GM23248 (cell line): ENCODE data around the gene FMO3.

ENCODE experiments used
- EZH2 ChIP-seq: fragments of 200-600 bp; sonication (generic); IDR thresholded peaks from 2 replicates; pipeline ENCODE4 v1.6.1; 2018; ENCODE audit warnings: antibody characterized with exemption, mild to moderate bottlenecking; ENCODE audit not compliant: insufficient read depth, poor library complexity, severe bottlenecking
- EZH2phosphoT487 ChIP-seq: fragments of 200-600 bp; sonication (generic); IDR thresholded peaks from 2 replicates; pipeline ENCODE4 v1.6.1; 2018; ENCODE audit warnings: antibody characterized with exemption, moderate library complexity, mild to moderate bottlenecking, low read depth; ENCODE audit not compliant: insufficient read depth

DNA sequence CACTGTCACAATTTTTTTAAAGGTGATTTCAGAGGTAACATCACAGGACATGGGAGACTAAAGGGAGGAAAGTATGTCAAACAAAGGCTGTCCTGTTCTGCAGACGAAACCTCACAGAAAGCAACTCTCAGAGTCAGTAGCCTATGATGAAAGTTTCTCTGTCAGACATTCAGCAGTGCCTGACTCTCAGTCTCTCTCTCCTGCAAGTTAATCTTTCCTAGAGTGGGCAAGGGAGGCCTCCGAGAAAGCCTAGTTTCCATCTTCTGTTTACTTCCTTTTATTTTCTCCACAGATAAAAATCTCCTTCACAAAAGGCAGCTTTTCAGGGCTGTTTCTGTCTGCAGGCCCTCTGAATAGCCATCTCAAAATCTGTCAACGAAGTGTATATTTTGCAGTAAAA is 69.5 kb downstream of the FMO3 start:
- TF ChIP-seq EZH2 (no peak), EZH2phosphoT487 (no peak)
